Measurements from ENCODE around the gene GPR156. TPM values are rescaled to one million over a fixed set of nuclear protein-coding genes. Genes with fewer than 3 reads are reported as not detected.

The GPR156 gene
- total and polyA plus RNA-seq, 2 donors from 2014 or later, result 0.17 to 0.50 TPM

DNA sequence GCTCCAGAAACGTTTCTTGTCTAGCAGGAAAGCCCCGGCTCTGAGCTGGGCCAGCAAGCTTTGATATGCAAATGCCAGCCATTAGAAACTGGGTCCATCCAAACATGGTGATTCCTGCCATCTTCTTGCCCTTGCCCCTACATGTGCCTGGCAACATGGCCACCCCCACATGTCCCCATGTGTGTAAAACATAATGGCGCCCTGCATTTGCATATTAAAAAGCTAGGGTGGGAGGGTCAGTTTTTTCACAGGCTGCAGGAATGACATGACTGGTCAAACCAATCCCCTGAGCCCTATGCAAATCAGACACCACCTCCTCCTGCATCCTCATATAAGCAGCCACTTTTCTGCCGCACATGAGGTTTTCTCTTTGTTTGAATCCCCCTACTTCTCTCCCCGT lies 21.2 kb downstream of the GPR156 start:
- Histone ChIP-seq H3K9me3 (ENCODE audit: control insufficient read depth in 2 of 3, insufficient read depth in 1 of 3, low read length in 3 of 3) (no peaks in the 10 kb centered on the region), H3K36me3 (ENCODE audit: control insufficient read depth in 2 of 3, insufficient read depth in 3 of 3, low read length in 3 of 3) (no peaks in the 10 kb centered on the region), H3K27ac (ENCODE audit: low read depth in 2 of 2, low read length in 2 of 2) (no peak overlapping the region), H3K4me1 (ENCODE audit: control insufficient read depth in 2 of 3, insufficient read depth in 2 of 3, low read depth in 1 of 3, low read length in 3 of 3) (no peaks in the 10 kb centered on the region), H3K4me3 (ENCODE audit: low read length in 3 of 3) (no peak overlapping the region), H3K9ac (ENCODE audit: low read length in 3 of 3) (no peak overlapping the region), H3K27me3 (ENCODE audit: control insufficient read depth, insufficient read depth, low read length) (no peaks in the 10 kb centered on the region)
- no peak for FAIRE-seq
- intact Hi-C loops (cut with DNase I), result loop anchor here (10.0 kb wide), 1 partner anchor 141 kb away; no protein-coding TSS in a partner anchor
- TF ChIP-seq, protein P1, sequence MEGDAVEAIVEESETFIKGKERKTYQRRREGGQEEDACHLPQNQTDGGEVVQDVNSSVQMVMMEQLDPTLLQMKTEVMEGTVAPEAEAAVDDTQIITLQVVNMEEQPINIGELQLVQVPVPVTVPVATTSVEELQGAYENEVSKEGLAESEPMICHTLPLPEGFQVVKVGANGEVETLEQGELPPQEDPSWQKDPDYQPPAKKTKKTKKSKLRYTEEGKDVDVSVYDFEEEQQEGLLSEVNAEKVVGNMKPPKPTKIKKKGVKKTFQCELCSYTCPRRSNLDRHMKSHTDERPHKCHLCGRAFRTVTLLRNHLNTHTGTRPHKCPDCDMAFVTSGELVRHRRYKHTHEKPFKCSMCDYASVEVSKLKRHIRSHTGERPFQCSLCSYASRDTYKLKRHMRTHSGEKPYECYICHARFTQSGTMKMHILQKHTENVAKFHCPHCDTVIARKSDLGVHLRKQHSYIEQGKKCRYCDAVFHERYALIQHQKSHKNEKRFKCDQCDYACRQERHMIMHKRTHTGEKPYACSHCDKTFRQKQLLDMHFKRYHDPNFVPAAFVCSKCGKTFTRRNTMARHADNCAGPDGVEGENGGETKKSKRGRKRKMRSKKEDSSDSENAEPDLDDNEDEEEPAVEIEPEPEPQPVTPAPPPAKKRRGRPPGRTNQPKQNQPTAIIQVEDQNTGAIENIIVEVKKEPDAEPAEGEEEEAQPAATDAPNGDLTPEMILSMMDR (IDR thresholded peaks at IDR 0.05; ENCODE audit: borderline replicate concordance, extremely low read depth, insufficient read depth), result no peak
- DNase-seq, result no peak

- peaks cover 0 to 12% (median 0%) of the 10 kb centered on the region in 3 donors for H3K9me3 ChIP-seq (ENCODE audit: control insufficient read depth in 2 of 3, insufficient read depth in 1 of 3, low read length in 3 of 3)
- H3K27ac ChIP-seq (ENCODE audit: low read depth in 2 of 2, low read length in 2 of 2), result no peak overlapping the region
- FAIRE-seq (no peak), DNase-seq (no peak)
- no peak overlapping the region for H3K4me3 ChIP-seq (ENCODE audit: low read length in 3 of 3)
- H3K27me3 ChIP-seq (ENCODE audit: control insufficient read depth, insufficient read depth, low read length), result no peaks in the 10 kb centered on the region
- intact Hi-C loops (cut with DNase I), result no loop called here
- H3K4me1 ChIP-seq (ENCODE audit: control insufficient read depth in 2 of 3, insufficient read depth in 2 of 3, low read depth in 1 of 3, low read length in 3 of 3), result no peaks in the 10 kb centered on the region
- no peak overlapping the region for H3K9ac ChIP-seq (ENCODE audit: low read length in 3 of 3)
- no peaks in the 10 kb centered on the region for H3K36me3 ChIP-seq (ENCODE audit: control insufficient read depth in 2 of 3, insufficient read depth in 3 of 3, low read length in 3 of 3)
- TF ChIP-seq, protein P1 (IDR thresholded peaks at IDR 0.05; ENCODE audit: borderline replicate concordance, extremely low read depth, insufficient read depth), result no peak
Measured at GRCh38 chr3:120258009-120258408, 27.0 kb downstream of the GPR156 start.

DNA sequence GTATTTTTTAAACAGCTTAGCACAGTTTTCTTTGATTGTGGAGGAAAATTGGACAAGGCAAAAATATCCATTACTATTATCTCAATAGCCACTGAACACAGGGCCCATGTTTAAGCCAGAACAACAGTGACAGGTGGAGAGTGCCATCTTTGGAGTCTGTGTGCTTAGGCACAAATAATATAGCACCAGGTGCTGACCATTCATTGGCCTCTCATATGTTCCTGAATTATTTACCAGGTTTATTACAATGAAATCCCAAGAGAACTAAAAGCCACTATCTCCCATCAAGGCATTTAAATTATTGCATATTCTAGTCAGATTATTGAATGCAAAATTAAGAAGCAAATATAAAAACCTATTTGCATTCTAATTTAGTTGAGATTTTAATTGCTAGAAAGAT lies 39.6 kb downstream of the GPR156 start:
- Histone ChIP-seq H3K27me3 (ENCODE audit: control insufficient read depth, insufficient read depth, low read length) (no peaks in the 10 kb centered on the region), H3K27ac (ENCODE audit: low read depth in 2 of 2, low read length in 2 of 2) (no peak overlapping the region), H3K36me3 (ENCODE audit: control insufficient read depth in 2 of 3, insufficient read depth in 3 of 3, low read length in 3 of 3) (no peaks in the 10 kb centered on the region), H3K4me1 (ENCODE audit: control insufficient read depth in 2 of 3, insufficient read depth in 2 of 3, low read depth in 1 of 3, low read length in 3 of 3) (no peaks in the 10 kb centered on the region), H3K9me3 (ENCODE audit: control insufficient read depth in 2 of 3, insufficient read depth in 1 of 3, low read length in 3 of 3) (no peaks in the 10 kb centered on the region), H3K9ac (ENCODE audit: low read length in 3 of 3) (no peak overlapping the region), H3K4me3 (ENCODE audit: low read length in 3 of 3) (no peak overlapping the region)
- TF ChIP-seq, protein P1 (IDR thresholded peaks at IDR 0.05; ENCODE audit: borderline replicate concordance, extremely low read depth, insufficient read depth), result no peak
- intact Hi-C loops (cut with DNase I), result no loop called here
- DNase-seq, result no peak
- FAIRE-seq, result no peak

DNA sequence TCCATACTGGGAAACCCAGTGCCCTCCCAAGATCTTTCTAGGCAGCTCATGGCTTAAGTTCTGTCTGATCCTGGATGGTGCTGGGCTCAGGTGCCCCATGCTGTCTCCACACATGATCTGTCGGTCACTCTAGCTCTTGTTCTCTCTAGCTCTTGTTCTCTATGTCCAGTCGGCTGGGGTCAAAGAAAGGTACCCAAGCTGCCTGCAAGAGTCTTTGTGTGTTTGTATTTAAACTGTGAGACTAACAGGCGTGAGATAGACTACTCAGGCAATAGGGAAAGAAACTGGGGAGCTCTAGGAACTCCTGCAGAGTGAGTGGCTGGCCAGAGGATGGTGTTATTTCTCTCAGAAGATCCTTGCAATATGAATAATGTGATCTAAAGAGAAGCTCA lies 40.2 kb downstream of the GPR156 start:
- H3K4me1 ChIP-seq (ENCODE audit: control insufficient read depth in 2 of 3, insufficient read depth in 2 of 3, low read depth in 1 of 3, low read length in 3 of 3), result no peaks in the 10 kb centered on the region
- no peak overlapping the region for H3K4me3 ChIP-seq (ENCODE audit: low read length in 3 of 3)
- H3K36me3 ChIP-seq (ENCODE audit: control insufficient read depth in 2 of 3, insufficient read depth in 3 of 3, low read length in 3 of 3), result no peaks in the 10 kb centered on the region
- DNase-seq (peak in 4 of 5 donors; percentile 17 to 54 (median 42)), FAIRE-seq (no peak)
- intact Hi-C loops (cut with DNase I), result no loop called here
- no peak overlapping the region for H3K9ac ChIP-seq (ENCODE audit: low read length in 3 of 3)
- H3K9me3 ChIP-seq (ENCODE audit: control insufficient read depth in 2 of 3, insufficient read depth in 1 of 3, low read length in 3 of 3), result no peaks in the 10 kb centered on the region
- no peak overlapping the region for H3K27ac ChIP-seq (ENCODE audit: low read depth in 2 of 2, low read length in 2 of 2)
- TF ChIP-seq, protein P1 (IDR thresholded peaks at IDR 0.05; ENCODE audit: borderline replicate concordance, extremely low read depth, insufficient read depth), result no peak
- H3K27me3 ChIP-seq (ENCODE audit: control insufficient read depth, insufficient read depth, low read length), result no peaks in the 10 kb centered on the region

Measured in kidney (tissue), 14 donors.